Measurements from ENCODE around the gene ZNF512.

DNA sequence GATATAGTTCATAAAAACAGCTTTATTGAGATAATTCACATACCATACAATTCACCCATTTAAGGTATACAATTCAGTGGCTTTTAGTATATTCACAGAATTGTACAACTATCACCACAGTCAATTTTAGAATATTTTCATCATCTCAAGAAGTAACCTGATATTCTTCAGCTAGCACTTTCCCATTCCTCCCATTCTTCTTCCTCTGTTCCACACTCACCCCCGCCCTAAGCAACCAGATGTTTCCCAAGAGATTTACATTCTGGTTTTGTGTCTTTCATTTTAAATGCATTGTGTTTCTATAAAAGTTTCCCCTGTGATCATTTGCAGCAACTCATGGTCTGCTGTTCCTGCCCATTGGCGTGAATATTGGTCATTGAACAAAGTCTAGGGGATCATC is 51.4 kb downstream of the ZNF512 start:
- TF ChIP-seq, protein P1, sequence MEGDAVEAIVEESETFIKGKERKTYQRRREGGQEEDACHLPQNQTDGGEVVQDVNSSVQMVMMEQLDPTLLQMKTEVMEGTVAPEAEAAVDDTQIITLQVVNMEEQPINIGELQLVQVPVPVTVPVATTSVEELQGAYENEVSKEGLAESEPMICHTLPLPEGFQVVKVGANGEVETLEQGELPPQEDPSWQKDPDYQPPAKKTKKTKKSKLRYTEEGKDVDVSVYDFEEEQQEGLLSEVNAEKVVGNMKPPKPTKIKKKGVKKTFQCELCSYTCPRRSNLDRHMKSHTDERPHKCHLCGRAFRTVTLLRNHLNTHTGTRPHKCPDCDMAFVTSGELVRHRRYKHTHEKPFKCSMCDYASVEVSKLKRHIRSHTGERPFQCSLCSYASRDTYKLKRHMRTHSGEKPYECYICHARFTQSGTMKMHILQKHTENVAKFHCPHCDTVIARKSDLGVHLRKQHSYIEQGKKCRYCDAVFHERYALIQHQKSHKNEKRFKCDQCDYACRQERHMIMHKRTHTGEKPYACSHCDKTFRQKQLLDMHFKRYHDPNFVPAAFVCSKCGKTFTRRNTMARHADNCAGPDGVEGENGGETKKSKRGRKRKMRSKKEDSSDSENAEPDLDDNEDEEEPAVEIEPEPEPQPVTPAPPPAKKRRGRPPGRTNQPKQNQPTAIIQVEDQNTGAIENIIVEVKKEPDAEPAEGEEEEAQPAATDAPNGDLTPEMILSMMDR (IDR thresholded peaks at IDR 0.05): no peak
- TF ChIP-seq POLR2A (IDR thresholded peaks at IDR 0.05): no peak
